ENCODE measurements around the gene FBXL13.
A peak's percentile ranks its signal among the peaks of the same experiment; 100 is the strongest.

The FBXL13 gene

DNA sequence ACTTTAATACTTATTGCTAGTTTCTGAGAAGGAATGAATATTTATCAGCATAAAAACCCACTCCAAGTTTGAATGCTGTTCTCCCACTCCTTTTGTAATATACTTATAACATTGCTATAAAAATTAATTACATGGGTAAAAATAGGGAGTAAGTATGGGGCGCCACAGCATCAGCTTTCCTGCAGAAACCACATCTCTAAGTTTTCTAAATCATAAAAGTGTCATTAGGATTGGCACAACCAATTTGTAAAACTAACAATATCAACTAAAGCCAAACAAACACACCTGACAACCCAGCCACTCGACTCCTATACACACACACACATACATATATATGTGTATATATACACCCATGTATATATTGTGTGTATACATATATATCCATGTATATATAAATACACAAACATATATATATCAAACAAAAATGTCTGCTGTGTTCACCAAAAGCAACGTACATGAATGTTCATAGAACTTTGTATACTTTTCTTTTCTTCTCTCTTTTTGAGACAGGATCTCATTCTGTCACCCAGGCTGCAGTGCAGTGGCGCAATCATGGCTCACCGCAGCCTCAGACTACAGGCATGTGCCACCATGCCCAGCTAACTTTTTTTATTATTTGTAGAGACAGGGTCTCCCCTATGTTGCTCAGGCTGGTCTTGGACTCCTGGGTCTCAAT, 176.6 kb downstream of the FBXL13 start:
- no peak for DNase-seq

- no peak for DNase-seq
Observed at GRCh38 chr7:102897211-102897631, 177.4 kb downstream of the FBXL13 start.

GRCh38 chr7:102896585-102896984, 178.0 kb downstream of the FBXL13 start:
- no peak for DNase-seq

DNA sequence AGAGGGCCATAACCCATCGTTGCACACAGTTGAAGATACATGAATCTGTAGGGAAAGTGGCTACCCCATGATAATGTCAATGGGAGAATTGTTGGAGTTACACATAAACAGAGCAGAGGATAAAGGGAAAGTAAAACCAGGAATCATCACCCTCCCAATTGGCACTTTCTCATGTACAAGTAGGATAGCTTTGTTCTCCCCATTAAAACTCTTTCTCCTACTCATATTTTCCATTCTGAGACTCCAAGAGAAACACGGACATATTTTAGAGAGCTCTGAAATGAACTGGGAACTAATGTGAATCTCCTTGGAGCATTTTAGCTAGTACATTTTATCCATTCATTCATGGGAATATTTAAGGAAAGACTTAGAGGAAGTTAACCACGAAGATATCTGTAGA, 179.0 kb downstream of the FBXL13 start:
- no peak for DNase-seq

GRCh38 chr7:102892631-102893278, 181.8 kb downstream of the FBXL13 start:
- DNase-seq = no peak

GRCh38 chr7:102891693-102892261, 182.8 kb downstream of the FBXL13 start:
- DNase-seq = peak in 10 of 56 donors; percentile 1 to 46 (median 6)

DNA sequence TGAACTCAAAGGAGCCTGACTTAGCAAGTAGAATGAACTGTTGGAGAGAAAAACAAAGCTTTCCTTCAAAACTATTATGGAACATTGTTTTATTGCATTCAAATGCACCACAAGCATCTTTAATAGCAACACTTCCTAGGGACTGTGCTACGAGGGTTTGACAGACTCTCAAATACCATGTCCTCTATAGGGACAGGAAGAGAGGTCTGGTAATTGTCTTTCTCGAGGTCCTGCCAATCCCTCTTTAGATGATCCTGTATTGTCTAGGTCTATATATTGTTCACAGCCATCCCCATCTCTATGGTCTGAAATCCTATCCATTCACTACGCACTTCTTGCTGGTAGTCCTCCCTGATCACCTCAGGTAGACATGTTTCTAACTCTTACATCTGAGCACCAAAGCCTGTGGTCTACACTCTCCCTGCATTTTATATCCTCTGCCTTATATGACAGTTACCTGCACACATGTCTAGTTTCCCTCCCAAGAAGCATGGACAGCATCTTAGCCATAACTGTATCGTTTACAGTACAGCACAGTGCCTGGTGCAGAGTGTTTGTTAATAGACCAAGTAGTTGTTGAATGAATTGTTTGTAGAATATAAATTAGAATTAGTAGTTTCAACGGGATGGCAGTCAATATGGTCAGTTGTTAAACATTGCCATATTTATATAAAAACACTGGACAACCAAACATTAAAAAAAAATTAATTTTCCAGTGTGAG, 183.5 kb downstream of the FBXL13 start:
- DNase-seq = no peak

DNA sequence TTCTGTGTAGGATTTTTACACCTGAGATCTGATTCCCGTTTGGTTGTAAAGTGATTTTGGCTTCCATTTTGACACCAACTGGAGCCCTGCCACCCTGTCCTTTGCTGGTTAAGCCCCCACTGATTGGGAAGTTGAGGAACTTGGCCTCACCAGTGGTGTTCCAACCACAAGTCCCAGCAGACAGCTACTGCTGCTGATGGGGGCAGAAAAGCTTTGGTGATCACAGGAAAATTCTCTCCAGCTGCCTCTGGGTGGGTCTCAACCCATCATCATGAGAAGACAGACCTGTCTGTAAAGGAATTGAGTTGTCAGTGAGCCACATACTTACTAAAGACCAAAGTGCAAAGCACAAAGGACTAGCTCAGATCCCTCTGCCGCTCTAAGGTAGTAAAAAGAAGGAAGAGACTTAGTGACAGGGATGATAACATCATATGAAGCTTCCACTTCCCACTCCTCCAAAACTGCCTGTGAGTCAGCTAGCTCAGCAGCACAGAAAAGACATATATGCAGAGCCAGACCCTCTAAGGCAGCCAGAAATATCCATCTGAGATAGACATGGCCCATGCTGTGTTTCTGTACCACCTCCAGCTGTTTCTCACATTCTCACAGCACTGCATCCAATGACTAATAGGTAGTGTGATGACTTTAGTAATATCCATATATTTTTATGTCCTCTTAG, 184.2 kb downstream of the FBXL13 start:
- peak in 1 of 56 donors; percentile 2 for DNase-seq

DNA sequence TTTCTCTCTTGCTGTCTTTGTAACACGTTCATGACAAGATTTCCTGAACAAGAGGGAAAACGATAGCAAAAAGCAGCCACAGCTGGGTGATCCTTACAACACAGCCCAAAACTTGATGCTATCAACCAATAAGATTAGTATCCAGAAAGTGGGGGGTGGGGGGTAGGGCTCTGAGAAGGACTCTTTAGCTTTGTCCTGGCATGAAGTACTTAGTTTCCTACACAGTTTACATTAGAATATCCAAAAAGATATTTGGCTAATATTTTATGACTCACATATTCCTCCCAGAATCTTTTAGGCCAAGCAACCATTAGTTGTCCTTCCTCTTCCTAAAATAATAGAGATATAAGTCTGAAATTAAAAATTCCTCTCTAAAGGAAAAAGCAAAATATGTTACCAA, 184.7 kb downstream of the FBXL13 start:
- no peak for DNase-seq

- DNase-seq = no peak
Observed at GRCh38 chr7:102888561-102889233, 185.9 kb downstream of the FBXL13 start.

DNA sequence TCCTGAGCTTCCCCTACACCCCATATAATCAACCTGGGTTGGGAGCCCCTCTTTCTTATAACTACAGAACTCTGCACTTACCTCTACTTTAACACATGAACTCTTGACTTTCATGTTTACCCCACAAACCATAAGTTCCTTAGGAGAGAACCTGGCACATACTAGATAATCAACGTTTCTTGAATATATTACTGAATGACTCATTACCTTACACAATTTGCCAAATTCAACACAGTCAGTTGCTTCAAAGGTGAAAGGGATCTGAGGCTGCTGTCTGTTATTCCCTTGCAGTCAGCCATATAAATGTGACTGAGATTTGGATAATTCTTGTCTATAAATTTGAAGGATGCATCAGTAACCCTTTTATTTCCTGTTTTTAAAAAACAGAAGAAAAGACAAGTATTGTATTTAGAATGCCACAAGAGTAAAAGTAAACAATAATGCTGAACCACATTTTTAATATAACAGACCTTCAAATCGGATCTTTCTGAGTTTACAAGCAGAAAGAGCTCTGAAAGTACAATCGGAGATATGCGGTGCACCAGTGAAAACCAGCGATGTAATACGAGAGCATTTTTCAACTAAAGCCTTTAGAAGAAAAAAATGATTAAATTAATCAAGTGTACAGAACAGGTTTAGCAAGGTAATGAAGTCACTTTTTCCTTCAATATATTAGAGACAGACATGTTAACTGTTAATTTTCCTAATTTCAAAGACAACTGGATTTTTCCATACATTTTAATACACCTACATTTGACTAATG, 191.3 kb downstream of the FBXL13 start:
- DNase-seq = no peak

- DNase-seq = no peak
Observed at GRCh38 chr7:102875700-102876295, 198.8 kb downstream of the FBXL13 start.

GRCh38 chr7:102874966-102875365, 199.6 kb downstream of the FBXL13 start:
- DNase-seq = no peak

DNA sequence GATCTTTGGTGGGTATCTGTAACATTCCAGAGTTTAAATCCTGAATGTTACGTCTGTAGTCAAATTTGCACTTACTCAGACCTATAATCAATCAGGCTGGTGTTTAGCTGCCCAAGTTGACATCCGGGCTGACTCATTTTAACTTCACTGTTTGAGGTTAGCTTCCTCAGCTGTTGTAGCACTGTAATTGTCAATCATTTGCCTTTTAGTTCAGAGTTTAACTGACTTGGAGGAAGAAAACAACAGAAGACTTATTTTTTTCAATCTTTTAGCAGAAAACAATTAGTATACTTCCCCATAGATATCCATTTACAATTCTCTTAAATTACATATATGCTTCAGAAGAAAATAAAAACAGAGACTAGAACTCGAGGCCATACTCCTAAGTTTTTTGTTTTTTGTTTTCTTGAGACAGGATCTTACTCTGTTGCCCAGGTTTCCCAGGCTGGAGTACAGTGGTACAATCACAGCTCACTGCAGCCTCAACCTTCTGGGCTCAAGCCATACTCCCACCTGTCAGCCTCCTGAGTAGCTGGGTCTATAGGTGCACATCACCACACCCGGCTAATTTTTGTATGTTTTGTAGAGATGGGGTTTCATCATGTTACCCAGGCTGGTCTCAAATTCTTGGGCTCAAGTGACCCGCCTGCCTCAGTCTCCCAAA, 200.3 kb downstream of the FBXL13 start:
- no peak for DNase-seq

GRCh38 chr7:102873470-102874165, 201.0 kb downstream of the FBXL13 start:
- DNase-seq = no peak

DNA sequence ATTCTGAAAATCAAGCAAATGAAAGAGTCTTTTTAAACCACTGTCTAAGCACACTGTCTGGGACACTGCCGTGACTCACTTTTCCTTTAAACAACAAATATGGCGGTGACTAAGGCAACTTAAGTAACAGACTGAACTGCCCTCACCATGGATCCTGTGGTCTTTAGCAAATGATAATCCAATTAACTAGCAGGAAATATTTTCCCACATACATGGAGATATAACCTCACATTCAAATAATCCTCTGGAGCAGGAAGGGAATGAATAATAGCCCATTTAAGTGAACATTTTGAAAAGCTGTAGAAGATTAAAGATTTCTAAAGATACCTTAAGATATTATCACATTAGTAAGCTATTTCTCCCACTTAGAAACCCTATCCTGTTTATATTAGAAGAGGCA, 202.1 kb downstream of the FBXL13 start:
- no peak for DNase-seq

- DNase-seq = no peak
Observed at GRCh38 chr7:102869195-102869594, 205.4 kb downstream of the FBXL13 start.

DNA sequence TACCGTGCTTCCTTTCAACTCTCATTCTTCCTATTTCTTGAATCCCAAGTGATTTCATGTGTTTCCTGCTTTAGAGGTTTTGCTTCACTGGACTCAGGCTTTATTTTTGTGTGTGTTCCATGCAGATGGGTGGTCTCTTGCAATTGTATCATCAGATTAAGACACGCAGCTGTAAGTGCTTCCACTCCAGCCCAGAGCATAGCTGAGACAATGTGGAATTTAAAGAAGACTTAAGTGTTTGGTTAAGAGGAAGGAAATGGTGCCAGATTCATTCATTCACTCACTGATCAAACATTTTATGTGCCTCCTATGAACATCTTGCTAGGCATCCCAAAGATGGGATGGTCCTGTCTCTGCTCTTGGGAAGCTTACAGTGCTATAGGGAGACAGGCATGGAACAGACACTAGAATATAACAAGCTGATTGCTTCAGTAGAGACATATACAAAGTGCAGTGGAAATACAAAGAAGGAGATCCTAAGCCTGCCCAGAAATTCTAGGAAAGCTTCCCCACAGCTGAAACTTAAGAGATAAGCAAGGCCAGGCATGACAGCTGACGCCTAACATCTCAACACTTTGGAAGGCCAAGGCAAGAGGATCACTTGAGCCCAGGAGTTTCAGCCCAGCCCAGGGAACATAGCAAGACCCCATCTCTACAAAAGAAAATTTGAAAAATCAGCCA, 207.9 kb downstream of the FBXL13 start:
- DNase-seq = no peak
